Natural killer cell treated with Interleukin-12 subunit alpha and Interleukin-12 subunit beta and Interleukin-15 and Interleukin-18, amount 100 ng/mL, for 72 hours (primary cell): ENCODE results near the gene PSMB9. TPM values are rescaled to one million over a fixed set of nuclear protein-coding genes. Genes with fewer than 3 reads are reported as not detected.

ENCODE experiments used
- ATAC-seq, 2 donors: fragments of 150-1000 bp; cut with Tn5 transposase in 1 of 2; sonication (Bioruptor Pico), chemical (Tn5 transposase) in 1 of 2; 2 replicates each; pipeline ENCODE4 v1.10.0; 2021
- DNase-seq: peaks from one replicate; pipeline ENCODE4 v3.0.0; 2022; ENCODE audit warnings: low spot score
- H3K27ac Mint-ChIP-seq, 2 donors: 1 replicate in 1 of 2; 2 replicates in 1 of 2; pipeline ENCODE4 v1.8.0; 2022; ENCODE audit warnings: mixed read lengths in 2 of 2, mild to moderate bottlenecking in 1 of 2, moderate library complexity in 1 of 2
- H3K27me3 Mint-ChIP-seq, 2 donors: 1 replicate in 1 of 2; 2 replicates in 1 of 2; pipeline ENCODE4 v1.8.0; 2022; ENCODE audit warnings: mixed read lengths in 2 of 2
- H3K36me3 Mint-ChIP-seq: one replicate; pipeline ENCODE4 v1.8.0; 2022; ENCODE audit warnings: mixed read lengths
- H3K4me1 Mint-ChIP-seq, 2 donors: 1 replicate in 1 of 2; 2 replicates in 1 of 2; pipeline ENCODE4 v1.8.0; 2022; ENCODE audit warnings: low read depth in 2 of 2, mixed read lengths in 2 of 2, mild to moderate bottlenecking in 1 of 2
- H3K4me3 Mint-ChIP-seq: one replicate; pipeline ENCODE4 v1.8.0; 2022; ENCODE audit warnings: mixed read lengths
- H3K9me3 Mint-ChIP-seq: 2 replicates; pipeline ENCODE4 v1.8.0; 2022; ENCODE audit warnings: mixed read lengths
- total RNA-seq, 2 donors: library from RNA; stranded (reverse); gene quantifications; one replicate each; pipeline ENCODE4 v1.2.3, GENCODE V29; 2022

Gene PSMB9
- total RNA-seq, 2 donors from 2014 or later, result 212 to 401 TPM

DNA sequence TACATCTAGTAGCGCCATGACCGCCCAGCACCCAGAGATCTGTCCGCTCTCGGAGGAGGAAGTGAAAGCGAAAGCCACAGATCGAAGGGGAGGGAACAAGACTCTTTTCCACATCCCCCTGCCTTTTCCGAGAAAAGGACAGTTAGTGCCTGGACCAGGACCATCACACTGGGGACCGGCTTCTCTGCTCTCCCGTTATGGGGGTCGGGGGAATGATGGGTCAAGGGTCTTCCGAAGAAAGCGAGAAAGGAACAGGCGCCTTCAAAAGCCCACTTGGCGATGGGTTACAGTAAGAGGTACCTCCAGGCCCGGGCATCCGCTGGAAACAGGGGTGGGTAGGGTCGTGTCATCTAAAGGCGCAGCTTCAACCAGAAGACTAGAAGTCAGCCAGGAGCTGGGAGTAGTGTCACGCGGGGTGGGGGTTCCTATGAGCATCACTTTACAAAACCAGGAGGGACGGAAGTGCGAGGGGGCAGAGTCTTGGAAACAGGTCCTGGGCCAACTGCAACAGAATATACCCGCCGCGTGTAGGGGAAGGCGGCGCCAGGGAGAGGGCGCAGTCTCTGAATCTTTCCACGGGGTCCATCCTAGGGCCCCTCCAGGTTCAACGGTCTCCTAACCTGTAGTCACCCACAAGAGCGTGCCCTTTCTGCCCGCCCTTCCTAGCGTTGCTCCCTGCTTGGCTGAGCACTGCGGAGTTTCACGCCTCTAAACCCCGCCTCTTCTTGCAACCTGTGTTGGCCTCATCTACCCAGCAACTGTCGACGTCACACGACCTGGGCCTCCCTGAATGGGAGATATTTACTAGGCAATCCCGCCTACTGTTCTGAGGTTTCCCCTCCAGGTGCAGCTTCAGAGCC is 9.8 kb upstream of the PSMB9 start, which contains the start of gene PSMB8:
PSMB8 (minus strand) TSS at position 69 of the 860 bp plus-strand sequence; CDS start at position 18, 51 bp downstream.
- Mint-ChIP-seq H3K9me3 (no peaks in the 10 kb centered on the region), H3K4me3 (peak within 1 kb of the TSS; percentile 95), H3K27me3 (no peaks in the 10 kb centered on the region), H3K36me3 (peaks cover 74% of the 10 kb centered on the region), H3K27ac (peak within 1 kb of the TSS; percentile 98 to 100), H3K4me1 (peaks cover 78 to 83% of the 10 kb centered on the region in 2 donors)
- DNase-seq (peak; percentile 96), ATAC-seq (peak; percentile 89 to 94)

GRCh38 chr6:32844839-32845383 is 9.1 kb upstream of the PSMB9 start:
- peaks cover 77% of the 10 kb centered on the region for H3K36me3 Mint-ChIP-seq
- ATAC-seq (no peak), DNase-seq (no peak)
- peaks cover 81 to 85% of the 10 kb centered on the region in 2 donors for H3K4me1 Mint-ChIP-seq
- no peaks in the 10 kb centered on the region for H3K27me3 Mint-ChIP-seq
- H3K9me3 Mint-ChIP-seq, result no peaks in the 10 kb centered on the region
- H3K27ac Mint-ChIP-seq, result peak overlapping the region; percentile 98 to 100
- peak overlapping the region; percentile 95 for H3K4me3 Mint-ChIP-seq

DNA sequence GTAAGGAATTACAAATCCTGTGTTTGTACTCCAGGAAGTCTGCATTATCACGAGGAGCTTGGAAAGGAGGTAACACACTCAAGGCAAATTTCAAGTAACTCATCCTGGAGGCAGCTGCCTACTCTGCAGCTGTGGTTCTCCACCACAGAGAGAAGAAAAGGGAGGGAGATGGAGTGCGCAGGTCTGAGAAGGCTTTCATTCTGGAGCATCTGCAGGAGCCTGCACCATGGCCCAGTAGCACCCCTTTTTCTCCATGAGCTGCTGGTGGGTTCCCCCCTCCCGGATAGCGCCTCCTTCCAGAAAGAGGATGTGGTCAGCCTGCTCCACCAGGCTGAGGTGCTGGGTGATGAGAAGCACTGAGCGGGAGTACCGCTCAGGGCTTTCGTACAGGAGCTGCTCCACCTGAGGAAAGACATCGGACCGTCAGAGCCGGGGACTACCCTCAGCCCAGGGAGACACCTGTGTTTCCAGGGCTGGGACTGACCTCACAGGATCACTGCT is 8.6 kb upstream of the PSMB9 start:
- DNase-seq (peak; percentile 74), ATAC-seq (peak in 1 of 2 donors; percentile 1)
- H3K27ac Mint-ChIP-seq, result peak overlapping the region; percentile 98 to 100
- H3K9me3 Mint-ChIP-seq, result no peaks in the 10 kb centered on the region
- H3K36me3 Mint-ChIP-seq, result peaks cover 78% of the 10 kb centered on the region
- peak overlapping the region; percentile 95 for H3K4me3 Mint-ChIP-seq
- no peaks in the 10 kb centered on the region for H3K27me3 Mint-ChIP-seq
- H3K4me1 Mint-ChIP-seq, result peaks cover 81 to 85% of the 10 kb centered on the region in 2 donors

DNA sequence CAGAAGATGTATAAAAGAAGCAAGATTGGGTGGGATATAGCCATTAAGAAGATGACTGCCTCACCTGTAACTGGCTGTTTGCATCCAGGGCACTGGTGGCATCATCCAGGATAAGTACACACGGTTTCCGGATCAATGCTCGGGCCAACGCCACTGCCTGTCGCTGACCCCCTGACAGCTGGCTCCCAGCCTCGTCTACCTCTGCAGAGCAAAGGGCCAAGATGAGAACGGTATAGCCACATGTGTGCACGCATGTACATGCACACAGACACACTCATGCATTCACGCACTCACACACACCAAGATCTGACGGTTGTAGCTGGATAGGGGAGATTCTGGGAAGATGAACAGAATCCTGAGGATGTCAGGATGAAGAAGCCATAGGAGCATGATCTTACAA is 7.0 kb upstream of the PSMB9 start:
- DNase-seq (no peak), ATAC-seq (no peak)
- H3K27me3 Mint-ChIP-seq, result no peaks in the 10 kb centered on the region
- H3K36me3 Mint-ChIP-seq, result peaks cover 81% of the 10 kb centered on the region
- H3K4me3 Mint-ChIP-seq, result peak overlapping the region; percentile 95
- H3K27ac Mint-ChIP-seq, result peak overlapping the region; percentile 98 to 100
- H3K4me1 Mint-ChIP-seq, result peaks cover 80 to 85% of the 10 kb centered on the region in 2 donors
- H3K9me3 Mint-ChIP-seq, result no peaks in the 10 kb centered on the region

GRCh38 chr6:32847795-32848194 is 6.2 kb upstream of the PSMB9 start:
- Mint-ChIP-seq H3K4me3 (peak overlapping the region; percentile 95), H3K27me3 (no peaks in the 10 kb centered on the region), H3K36me3 (peaks cover 81% of the 10 kb centered on the region), H3K4me1 (peaks cover 74 to 81% of the 10 kb centered on the region in 2 donors), H3K27ac (peak overlapping the region; percentile 98 to 100), H3K9me3 (no peaks in the 10 kb centered on the region)
- DNase-seq (no peak), ATAC-seq (no peak)

DNA sequence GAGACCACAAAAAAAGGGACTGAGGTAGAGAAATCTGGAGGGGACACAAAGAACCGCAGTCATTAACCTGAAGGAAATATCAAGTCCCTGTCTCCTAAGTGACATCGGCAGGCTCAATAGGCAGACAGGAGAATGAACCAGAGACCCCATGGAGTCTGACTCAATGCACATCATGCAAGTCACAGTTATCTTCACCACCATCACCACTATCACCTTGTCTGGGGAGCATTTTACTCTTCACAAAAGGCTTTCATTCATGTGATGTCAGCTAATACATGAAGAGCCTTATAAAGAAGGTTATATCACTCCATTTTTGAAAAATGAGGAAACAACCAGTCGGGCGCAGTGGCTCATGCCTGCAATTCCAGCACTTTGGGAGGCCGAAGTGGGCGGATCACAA is 4.9 kb upstream of the PSMB9 start:
- H3K27me3 Mint-ChIP-seq, result no peaks in the 10 kb centered on the region
- H3K9me3 Mint-ChIP-seq, result no peaks in the 10 kb centered on the region
- peak overlapping the region; percentile 95 for H3K4me3 Mint-ChIP-seq
- no peak for ATAC-seq
- no peak for DNase-seq
- peaks cover 77% of the 10 kb centered on the region for H3K36me3 Mint-ChIP-seq
- H3K27ac Mint-ChIP-seq, result peak overlapping the region; percentile 98 to 100
- peaks cover 68 to 76% of the 10 kb centered on the region in 2 donors for H3K4me1 Mint-ChIP-seq

DNA sequence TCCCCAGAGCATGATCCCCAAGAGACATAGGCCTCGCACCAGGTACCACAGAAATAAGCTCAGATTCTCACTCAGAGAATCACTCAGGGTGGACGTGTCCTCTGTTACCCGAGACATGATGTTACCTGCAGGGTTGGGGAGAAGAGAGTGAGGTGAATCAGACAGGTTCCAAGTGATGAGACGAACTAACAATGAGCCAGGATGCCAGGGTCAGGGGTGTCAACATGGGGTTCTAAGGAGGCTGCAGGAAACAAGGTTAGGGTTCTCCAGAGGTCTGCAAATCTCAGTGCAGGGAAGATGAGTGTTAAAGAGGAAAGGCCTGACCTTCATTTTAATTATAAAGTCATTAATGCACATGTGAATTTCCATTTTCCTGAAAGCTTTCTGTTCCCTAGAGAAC is 3.0 kb upstream of the PSMB9 start:
- DNase-seq (no peak), ATAC-seq (no peak)
- Mint-ChIP-seq H3K9me3 (no peaks in the 10 kb centered on the region), H3K4me1 (peaks cover 65 to 78% of the 10 kb centered on the region in 2 donors), H3K27me3 (no peaks in the 10 kb centered on the region), H3K36me3 (peaks cover 79% of the 10 kb centered on the region), H3K4me3 (peak overlapping the region; percentile 97), H3K27ac (peak overlapping the region; percentile 98 to 100)

GRCh38 chr6:32852018-32852843 is 1.8 kb upstream of the PSMB9 start:
- Mint-ChIP-seq H3K9me3 (no peaks in the 10 kb centered on the region), H3K27ac (peak overlapping the region; percentile 98 to 100), H3K4me1 (peaks cover 62 to 75% of the 10 kb centered on the region in 2 donors), H3K4me3 (peak overlapping the region; percentile 97), H3K36me3 (peaks cover 76% of the 10 kb centered on the region), H3K27me3 (no peaks in the 10 kb centered on the region)
- ATAC-seq, result no peak
- no peak for DNase-seq

DNA sequence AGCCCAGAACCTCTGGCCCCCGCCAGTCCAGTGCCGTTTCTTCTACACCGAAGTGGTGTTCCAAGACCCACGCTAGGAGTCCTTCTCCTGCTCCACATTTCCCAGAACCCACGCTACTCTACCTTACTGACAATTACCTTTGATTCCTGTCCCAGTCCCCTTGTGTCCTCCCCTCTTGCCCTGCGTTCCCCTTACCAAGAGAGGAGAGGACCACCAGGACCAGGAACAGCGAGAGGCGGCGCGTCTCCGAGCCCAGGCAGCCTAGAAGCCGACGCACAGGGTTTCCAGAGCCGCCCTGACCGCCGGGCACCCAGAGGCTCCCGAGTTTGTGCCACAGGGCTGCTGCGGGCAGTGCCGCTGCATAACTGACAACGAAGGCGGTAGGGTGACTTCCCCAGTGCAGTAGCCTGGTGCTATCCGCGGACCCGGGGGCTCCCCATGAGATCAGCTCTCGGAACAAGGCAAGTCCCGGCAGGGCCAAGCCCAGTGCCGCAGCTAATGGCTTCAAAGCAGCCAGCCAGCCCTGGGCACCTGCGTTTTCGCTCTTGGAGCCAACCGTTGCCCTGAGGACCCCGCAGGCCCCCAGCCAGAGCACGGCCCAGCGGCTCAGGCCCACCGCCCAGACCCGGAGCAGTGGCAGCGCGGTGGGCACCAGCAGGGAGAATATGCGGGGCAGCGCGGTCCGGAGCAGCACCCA is 1.0 kb upstream of the PSMB9 start:
- peak overlapping the region; percentile 97 for H3K4me3 Mint-ChIP-seq

DNA sequence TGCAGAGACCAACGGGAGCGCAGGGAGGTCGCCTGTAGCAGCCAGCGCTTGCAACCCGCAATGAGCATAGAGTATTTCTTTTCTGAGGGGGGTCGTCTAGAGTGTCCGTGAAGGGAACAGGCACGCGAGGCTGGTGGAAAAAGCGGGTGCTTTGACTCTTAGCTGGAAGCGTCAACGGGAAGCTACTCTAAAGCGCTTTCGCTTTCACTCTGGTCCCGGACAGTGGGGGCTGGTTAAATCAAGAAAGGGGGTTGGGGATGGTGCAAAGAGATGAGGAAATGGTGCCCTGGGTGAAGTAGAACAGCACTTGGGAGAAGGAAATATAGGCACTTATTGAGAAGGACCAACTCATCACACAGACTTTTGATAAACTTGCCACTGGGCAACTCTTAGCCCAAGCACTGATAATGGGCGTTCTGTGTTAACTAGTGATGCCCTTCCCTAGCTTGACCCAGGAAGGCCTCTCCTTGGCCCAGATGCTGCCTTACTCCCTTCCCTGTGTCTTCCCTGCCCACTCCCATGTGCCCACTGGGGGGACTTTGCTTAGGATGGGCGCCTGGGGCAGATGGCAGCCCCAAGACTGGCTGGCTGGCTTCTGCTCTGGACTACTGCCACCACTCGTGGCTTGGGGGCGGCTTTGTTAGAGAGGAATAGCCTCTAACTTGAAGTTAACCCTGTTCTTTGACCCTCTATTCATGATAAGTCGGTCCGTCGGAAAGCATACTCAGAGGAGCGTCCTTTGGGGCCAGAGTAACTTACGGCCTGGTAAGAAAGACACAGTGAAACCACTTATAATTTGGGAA is 585 bp downstream of the PSMB9 start:
- Mint-ChIP-seq H3K27ac (peak overlapping the region; percentile 98 to 100), H3K4me1 (peaks cover 57 to 71% of the 10 kb centered on the region in 2 donors), H3K36me3 (peaks cover 71% of the 10 kb centered on the region), H3K27me3 (no peaks in the 10 kb centered on the region), H3K9me3 (no peaks in the 10 kb centered on the region), H3K4me3 (peak overlapping the region; percentile 97)
- ATAC-seq (peak; percentile 59 to 66), DNase-seq (peak; percentile 82)

More for the DNA sequence above, 1.0 kb upstream of the PSMB9 start:
- Mint-ChIP-seq H3K4me1 (peaks cover 62 to 75% of the 10 kb centered on the region in 2 donors), H3K36me3 (peaks cover 76% of the 10 kb centered on the region), H3K27me3 (no peaks in the 10 kb centered on the region), H3K9me3 (no peaks in the 10 kb centered on the region), H3K27ac (peak overlapping the region; percentile 98 to 100)
- peak; percentile 85 for DNase-seq
- peak; percentile 61 to 78 for ATAC-seq

DNA sequence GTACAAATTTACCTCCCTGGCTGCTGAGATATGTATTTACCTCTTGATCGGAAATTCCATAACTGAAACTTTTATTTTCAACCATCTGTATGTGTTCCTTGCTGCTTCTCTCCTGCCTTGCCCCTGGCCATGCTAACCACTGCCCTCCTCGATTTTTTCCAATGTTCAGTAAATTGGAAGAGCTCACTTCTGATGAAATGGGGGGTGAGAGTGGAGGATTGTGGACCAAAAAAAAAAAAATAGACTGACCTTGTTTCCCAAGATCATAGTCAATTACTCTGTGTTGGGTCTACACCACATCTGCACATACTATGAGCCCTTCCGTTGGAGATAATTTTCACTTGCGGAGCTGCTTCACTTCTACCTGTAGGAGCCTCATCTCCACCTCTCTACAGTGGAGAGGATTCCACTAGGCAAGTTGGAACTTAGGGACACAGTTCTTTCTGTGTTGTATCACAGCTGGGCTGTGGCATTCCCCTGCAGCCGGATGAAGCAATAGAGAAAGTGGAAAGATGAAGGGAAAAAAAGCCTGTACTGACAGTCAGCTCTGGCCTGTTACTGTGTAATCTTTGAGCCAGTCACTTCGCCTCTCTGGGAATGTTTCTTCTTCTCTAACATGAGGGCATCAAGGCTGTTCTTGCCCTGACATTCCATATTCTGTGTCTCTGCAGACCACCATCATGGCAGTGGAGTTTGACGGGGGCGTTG is 1.6 kb downstream of the PSMB9 start:
- peaks cover 63% of the 10 kb centered on the region for H3K36me3 Mint-ChIP-seq
- DNase-seq, result no peak
- no peaks in the 10 kb centered on the region for H3K27me3 Mint-ChIP-seq
- H3K4me1 Mint-ChIP-seq, result peaks cover 52 to 68% of the 10 kb centered on the region in 2 donors
- H3K27ac Mint-ChIP-seq, result peak overlapping the region; percentile 98 to 100
- ATAC-seq, result no peak
- H3K4me3 Mint-ChIP-seq, result peak overlapping the region; percentile 97
- no peaks in the 10 kb centered on the region for H3K9me3 Mint-ChIP-seq
